HL-60 (cell line): ENCODE data around the gene WDR38.

ENCODE experiments used
- CTCF ChIP-seq: IDR thresholded peaks from one replicate; pipeline ENCODE4 v1.5.1; 2011; ENCODE audit warnings: low read length, control low read depth, inconsistent platforms; ENCODE audit not compliant: insufficient read depth
- GABPA ChIP-seq: IDR thresholded peaks from 2 replicates; pipeline ENCODE4 v1.6.1; 2012; ENCODE audit warnings: low read depth
- POLR2AphosphoS5 ChIP-seq: IDR thresholded peaks from 2 replicates; pipeline ENCODE4 v1.6.1; 2012; ENCODE audit warnings: low read depth
- SPI1 ChIP-seq: IDR thresholded peaks from 2 replicates; pipeline ENCODE4 v1.6.1; 2012; ENCODE audit warnings: low read depth, mild to moderate bottlenecking, borderline replicate concordance
- TF ChIP-seq, protein P1 (sequence below): IDR thresholded peaks from 2 replicates; pipeline ENCODE4 v1.6.1; 2012; ENCODE audit warnings: low read depth; ENCODE audit not compliant: insufficient replicate concordance

GRCh38 chr9:124861342-124862229, 8.3 kb downstream of the WDR38 start, which contains the start of the genes ARPC5L and RPL35:
- TF ChIP-seq, protein P1, sequence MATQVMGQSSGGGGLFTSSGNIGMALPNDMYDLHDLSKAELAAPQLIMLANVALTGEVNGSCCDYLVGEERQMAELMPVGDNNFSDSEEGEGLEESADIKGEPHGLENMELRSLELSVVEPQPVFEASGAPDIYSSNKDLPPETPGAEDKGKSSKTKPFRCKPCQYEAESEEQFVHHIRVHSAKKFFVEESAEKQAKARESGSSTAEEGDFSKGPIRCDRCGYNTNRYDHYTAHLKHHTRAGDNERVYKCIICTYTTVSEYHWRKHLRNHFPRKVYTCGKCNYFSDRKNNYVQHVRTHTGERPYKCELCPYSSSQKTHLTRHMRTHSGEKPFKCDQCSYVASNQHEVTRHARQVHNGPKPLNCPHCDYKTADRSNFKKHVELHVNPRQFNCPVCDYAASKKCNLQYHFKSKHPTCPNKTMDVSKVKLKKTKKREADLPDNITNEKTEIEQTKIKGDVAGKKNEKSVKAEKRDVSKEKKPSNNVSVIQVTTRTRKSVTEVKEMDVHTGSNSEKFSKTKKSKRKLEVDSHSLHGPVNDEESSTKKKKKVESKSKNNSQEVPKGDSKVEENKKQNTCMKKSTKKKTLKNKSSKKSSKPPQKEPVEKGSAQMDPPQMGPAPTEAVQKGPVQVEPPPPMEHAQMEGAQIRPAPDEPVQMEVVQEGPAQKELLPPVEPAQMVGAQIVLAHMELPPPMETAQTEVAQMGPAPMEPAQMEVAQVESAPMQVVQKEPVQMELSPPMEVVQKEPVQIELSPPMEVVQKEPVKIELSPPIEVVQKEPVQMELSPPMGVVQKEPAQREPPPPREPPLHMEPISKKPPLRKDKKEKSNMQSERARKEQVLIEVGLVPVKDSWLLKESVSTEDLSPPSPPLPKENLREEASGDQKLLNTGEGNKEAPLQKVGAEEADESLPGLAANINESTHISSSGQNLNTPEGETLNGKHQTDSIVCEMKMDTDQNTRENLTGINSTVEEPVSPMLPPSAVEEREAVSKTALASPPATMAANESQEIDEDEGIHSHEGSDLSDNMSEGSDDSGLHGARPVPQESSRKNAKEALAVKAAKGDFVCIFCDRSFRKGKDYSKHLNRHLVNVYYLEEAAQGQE: peak; percentile 81
- TF ChIP-seq CTCF (no peak), POLR2AphosphoS5 (peak; percentile 96), GABPA (peak; percentile 89), SPI1 (peak; percentile 74; the same call in 1 of the 2 replicates)
